SK-N-MC (cell line): ENCODE data around the gene PACSIN2.
"Not testable (repeated sequence)": the region's sequence is repeated elsewhere in the genome, so short reads cannot be mapped to it uniquely, and the experiment has no call there.

ENCODE experiments used
- DNase-seq: peaks from one replicate; pipeline ENCODE4 v3.0.0-alpha.2; 2011; ENCODE audit warnings: low read depth, low spot score
- H3K27ac ChIP-seq: fragments of 200-600 bp; sonication (generic); 2 replicates; pipeline ENCODE4 v1.5.1; 2016; ENCODE audit warnings: mixed run types
- H3K36me3 ChIP-seq: fragments of 200-600 bp; sonication (generic); 2 replicates; pipeline ENCODE4 v1.6.1; 2017; ENCODE audit warnings: antibody characterized with exemption, low read length, mixed read lengths; ENCODE audit not compliant: insufficient read depth
- H3K4me3 ChIP-seq: fragments of 200-600 bp; sonication (generic); 2 replicates; pipeline ENCODE4 v1.5.1; 2016
- H3K9ac ChIP-seq: fragments of 200-600 bp; sonication (generic); 2 replicates; pipeline ENCODE4 v1.8.0; 2017; ENCODE audit warnings: mixed run types, mixed read lengths; ENCODE audit not compliant: insufficient read length
- H3K9me3 ChIP-seq: fragments of 200-600 bp; sonication (generic); 2 replicates; pipeline ENCODE4 v1.6.1; 2017; ENCODE audit warnings: low read depth, mild to moderate bottlenecking, antibody characterized with exemption, low read length, moderate library complexity, mixed read lengths
- EZH2 ChIP-seq: fragments of 200-600 bp; sonication (generic); IDR thresholded peaks from one replicate; pipeline ENCODE4 v1.6.1; 2017; ENCODE audit warnings: antibody characterized with exemption
- FOXP2 ChIP-seq: optimal IDR thresholded peaks from 2 replicates; pipeline ENCODE3; 2011; ENCODE audit warnings: mild to moderate bottlenecking, moderate library complexity; ENCODE audit not compliant: insufficient read depth; ENCODE audit errors: extremely low read length, control extremely low read depth
- POLR2AphosphoS5 ChIP-seq: IDR thresholded peaks from 2 replicates; pipeline ENCODE4 v1.6.1; 2012; ENCODE audit warnings: mild to moderate bottlenecking, low read depth, low read length, borderline replicate concordance

Gene PACSIN2

GRCh38 chr22:43039800-43040199, 24.9 kb upstream of the PACSIN2 start:
- H3K4me3 ChIP-seq: no peak overlapping the region
- DNase-seq: no peak
- H3K36me3 ChIP-seq: no peaks in the 10 kb centered on the region
- H3K27ac ChIP-seq: no peak overlapping the region
- H3K9me3 ChIP-seq: no peaks in the 10 kb centered on the region
- TF ChIP-seq EZH2 (no peak), FOXP2 (no peak)
- H3K9ac ChIP-seq: no peak overlapping the region

DNA sequence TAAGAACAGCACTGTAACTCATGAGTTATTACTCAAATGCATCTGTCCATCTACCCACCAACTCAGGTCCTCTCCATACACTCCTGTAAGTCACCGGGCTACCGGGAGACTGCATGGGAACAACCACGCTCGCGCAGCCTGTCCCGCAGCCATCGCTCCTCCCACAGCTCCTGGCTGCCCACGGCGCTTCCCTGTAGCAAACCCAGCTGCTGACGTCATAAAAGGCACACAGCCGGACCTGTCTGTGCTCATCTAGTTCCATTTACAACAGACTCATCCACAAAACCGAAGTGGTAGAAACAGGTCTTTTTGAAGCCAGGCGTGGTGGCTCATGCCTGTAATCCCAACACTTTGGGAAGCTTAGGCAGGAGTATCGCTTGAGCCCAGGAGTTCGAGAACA, 23.4 kb upstream of the PACSIN2 start:
- Histone ChIP-seq H3K4me3 (no peak overlapping the region), H3K9ac (no peak overlapping the region), H3K27ac (no peak overlapping the region), H3K36me3 (no peaks in the 10 kb centered on the region), H3K9me3 (no peaks in the 10 kb centered on the region)
- TF ChIP-seq FOXP2 (no peak), POLR2AphosphoS5 (no peak), EZH2 (no peak)
- no peak for DNase-seq

- Histone ChIP-seq H3K36me3 (no peaks in the 10 kb centered on the region), H3K4me3 (no peak overlapping the region), H3K27ac (no peak overlapping the region), H3K9me3 (no peaks in the 10 kb centered on the region), H3K9ac (no peak overlapping the region)
- TF ChIP-seq EZH2 (no peak), FOXP2 (no peak), POLR2AphosphoS5 (no peak)
- DNase-seq: no peak
Observed at GRCh38 chr22:43036282-43036829, 21.4 kb upstream of the PACSIN2 start.

GRCh38 chr22:43035250-43035649, 20.3 kb upstream of the PACSIN2 start:
- H3K4me3 ChIP-seq: no peak overlapping the region
- TF ChIP-seq EZH2 (no peak), POLR2AphosphoS5 (no peak), FOXP2 (no peak)
- H3K9ac ChIP-seq: no peak overlapping the region
- no peaks in the 10 kb centered on the region for H3K36me3 ChIP-seq
- DNase-seq: no peak
- H3K27ac ChIP-seq: no peak overlapping the region
- no peaks in the 10 kb centered on the region for H3K9me3 ChIP-seq

- no peak for TF ChIP-seq POLR2AphosphoS5
- TF ChIP-seq FOXP2: no peak
- no peak for TF ChIP-seq EZH2
- Histone ChIP-seq H3K9me3 (no peaks in the 10 kb centered on the region), H3K36me3 (no peaks in the 10 kb centered on the region), H3K9ac (no peak overlapping the region), H3K4me3 (no peak overlapping the region), H3K27ac (no peak overlapping the region)
- DNase-seq: no peak
Observed at GRCh38 chr22:43031617-43032016, 16.7 kb upstream of the PACSIN2 start.

GRCh38 chr22:43018615-43019014, 3.7 kb upstream of the PACSIN2 start:
- DNase-seq: no peak
- Histone ChIP-seq H3K9me3 (no peaks in the 10 kb centered on the region), H3K4me3 (no peak overlapping the region), H3K27ac (no peak overlapping the region), H3K9ac (no peak overlapping the region), H3K36me3 (no peaks in the 10 kb centered on the region)
- TF ChIP-seq POLR2AphosphoS5 (no peak), FOXP2 (no peak), EZH2 (no peak)

DNA sequence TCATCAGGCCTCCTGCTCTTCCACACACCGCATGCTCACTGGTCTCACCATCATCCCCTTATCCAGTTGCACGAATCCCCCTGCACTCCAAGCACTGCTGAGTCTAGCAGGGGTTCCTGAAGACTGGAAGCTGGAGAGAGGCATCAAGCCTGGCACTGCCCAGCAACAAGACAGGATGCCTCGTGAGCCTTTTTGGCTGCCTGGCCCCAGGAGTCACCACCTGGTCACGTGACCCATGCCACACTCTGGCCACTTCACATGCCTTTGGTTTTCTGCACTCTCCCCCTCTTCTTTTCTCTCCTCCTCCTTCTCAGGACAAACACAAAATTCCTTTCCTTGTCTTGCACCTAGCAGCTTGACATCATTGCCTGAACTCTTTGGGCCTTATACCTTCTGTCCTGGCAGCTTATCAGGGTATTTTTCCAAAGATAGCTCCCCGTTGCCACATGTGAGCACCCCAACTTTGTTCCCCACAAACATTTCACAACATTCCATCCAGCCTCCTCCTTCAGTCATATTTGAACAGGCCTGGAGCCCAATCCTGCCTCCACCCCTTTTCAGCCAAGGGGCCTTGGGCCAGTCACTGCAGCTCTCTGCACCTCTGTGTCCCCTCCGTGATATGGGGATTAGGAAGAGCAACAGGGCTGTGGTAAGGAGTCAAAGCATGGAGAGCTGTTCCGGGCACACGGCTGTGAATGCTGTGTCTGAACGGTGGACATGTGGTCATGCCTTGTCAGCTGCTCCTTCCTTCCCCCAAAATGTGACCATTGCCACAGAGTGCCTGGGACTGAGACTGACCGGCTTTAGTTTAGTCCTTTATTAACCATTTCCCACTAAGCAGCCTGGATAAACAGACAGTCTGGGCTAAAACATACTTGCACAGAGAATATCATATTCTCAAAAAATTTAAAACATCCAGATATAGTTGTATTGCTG, 2.8 kb upstream of the PACSIN2 start:
- H3K36me3 ChIP-seq: no peaks in the 10 kb centered on the region

DNA sequence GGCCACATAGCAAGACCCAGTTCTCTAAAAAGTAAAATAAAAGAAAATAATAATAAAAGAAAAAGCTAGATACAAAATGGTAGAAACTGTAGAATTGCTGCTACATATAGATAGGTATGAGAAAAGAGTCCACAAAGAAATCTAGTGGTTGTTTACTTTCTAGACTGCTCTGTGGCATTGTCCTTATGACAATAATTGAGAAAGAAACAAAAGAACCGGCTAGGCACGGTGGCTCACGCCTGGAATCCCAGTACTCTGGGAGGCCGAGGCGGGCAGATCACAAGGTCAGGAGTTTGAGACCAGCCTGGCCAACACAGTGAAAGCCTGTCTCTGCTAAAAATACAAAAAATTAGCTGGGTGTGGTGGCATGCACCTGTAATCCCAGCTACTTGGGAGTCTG, 1.2 kb upstream of the PACSIN2 start:
- not testable (repeated sequence) for H3K9ac ChIP-seq, H3K36me3 ChIP-seq, H3K4me3 ChIP-seq, H3K9me3 ChIP-seq, H3K27ac ChIP-seq, DNase-seq

More for the DNA sequence above, 2.8 kb upstream of the PACSIN2 start:
- Histone ChIP-seq H3K4me3 (no peak overlapping the region), H3K27ac (no peak overlapping the region), H3K9ac (no peak overlapping the region), H3K9me3 (no peaks in the 10 kb centered on the region)
- no peak for DNase-seq
- TF ChIP-seq FOXP2: no peak
- TF ChIP-seq POLR2AphosphoS5: no peak
- TF ChIP-seq EZH2: no peak

DNA sequence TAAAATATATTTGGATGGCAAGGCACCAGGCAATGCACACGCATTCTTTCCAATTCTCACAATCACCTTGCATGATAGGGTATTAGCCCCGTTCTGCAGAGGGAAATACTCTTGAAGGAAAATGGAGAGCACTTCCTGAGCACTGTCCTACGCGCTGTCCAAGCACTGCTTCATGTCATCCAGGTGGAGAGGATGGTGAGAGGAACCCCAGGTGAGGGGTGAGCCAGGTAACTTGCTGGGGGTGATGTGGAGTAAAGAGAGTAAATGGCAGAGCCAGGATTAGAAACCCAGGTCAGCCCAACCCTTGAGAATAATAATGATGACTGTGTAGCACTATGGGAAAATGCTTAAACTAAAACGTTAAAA, 711 bp upstream of the PACSIN2 start:
- Histone ChIP-seq H3K9me3 (no peaks in the 10 kb centered on the region), H3K9ac (peak overlapping the region; percentile 76), H3K27ac (no peak overlapping the region), H3K36me3 (no peaks in the 10 kb centered on the region), H3K4me3 (peak overlapping the region; percentile 96)
- DNase-seq: no peak
- TF ChIP-seq EZH2 (no peak), POLR2AphosphoS5 (no peak), FOXP2 (no peak)
